GM21717 (cell line): ENCODE data around the gene MNAT1.

Source experiments
- ATAC-seq: cut with Tn5 transposase; IDR thresholded peaks from one replicate; pipeline ENCODE4 v1.9.1; 2021; ENCODE audit warnings: mild to moderate bottlenecking, moderate library complexity; ENCODE audit not compliant: unreplicated experiment

MNAT1 gene

GRCh38 chr14:61003571-61003970 is 269.0 kb downstream of the MNAT1 start:
- ATAC-seq: no peak

- no peak for ATAC-seq
Measured at GRCh38 chr14:61019537-61019936, 285.0 kb downstream of the MNAT1 start.
